C4-2B (cell line): ENCODE measurements around the gene EZR.
"Not testable (repeated sequence)": the region's sequence is repeated elsewhere in the genome, so short reads cannot be mapped to it uniquely, and the experiment has no call there.

Experiments used
- H3K27ac ChIP-seq: fragments of 450-650 bp; 2 replicates; pipeline ENCODE4 v1.5.1; 2017
- ZFX ChIP-seq: fragments of 450-650 bp; IDR thresholded peaks from 2 replicates; pipeline ENCODE4 v1.6.1; 2017
- TF ChIP-seq, protein P1 (sequence below): fragments of 450-650 bp; conservative IDR thresholded peaks from 2 replicates; pipeline ENCODE4 v1.5.1; 2017; ENCODE audit warnings: mild to moderate bottlenecking

EZR gene

DNA sequence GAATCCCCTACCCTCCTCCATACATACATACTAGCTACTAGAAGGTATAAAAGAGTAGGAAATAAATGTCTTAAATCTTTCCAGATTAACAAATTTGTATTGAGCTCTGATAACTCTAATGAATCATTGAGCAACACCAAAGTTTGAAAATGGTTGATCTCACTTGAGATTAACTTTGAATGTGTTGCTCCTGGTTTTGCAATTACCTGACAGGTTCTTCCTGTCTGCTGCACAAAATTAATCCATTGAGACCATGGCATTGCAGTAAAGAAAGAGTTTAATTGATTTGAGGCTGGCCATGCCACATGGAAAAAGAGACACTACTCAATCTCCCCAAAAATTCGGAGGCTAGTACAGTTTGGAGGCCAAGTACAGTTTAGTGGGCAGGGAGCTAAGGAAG, 21.3 kb upstream of the EZR start:
- no peak for TF ChIP-seq ZFX
- TF ChIP-seq, protein P1, sequence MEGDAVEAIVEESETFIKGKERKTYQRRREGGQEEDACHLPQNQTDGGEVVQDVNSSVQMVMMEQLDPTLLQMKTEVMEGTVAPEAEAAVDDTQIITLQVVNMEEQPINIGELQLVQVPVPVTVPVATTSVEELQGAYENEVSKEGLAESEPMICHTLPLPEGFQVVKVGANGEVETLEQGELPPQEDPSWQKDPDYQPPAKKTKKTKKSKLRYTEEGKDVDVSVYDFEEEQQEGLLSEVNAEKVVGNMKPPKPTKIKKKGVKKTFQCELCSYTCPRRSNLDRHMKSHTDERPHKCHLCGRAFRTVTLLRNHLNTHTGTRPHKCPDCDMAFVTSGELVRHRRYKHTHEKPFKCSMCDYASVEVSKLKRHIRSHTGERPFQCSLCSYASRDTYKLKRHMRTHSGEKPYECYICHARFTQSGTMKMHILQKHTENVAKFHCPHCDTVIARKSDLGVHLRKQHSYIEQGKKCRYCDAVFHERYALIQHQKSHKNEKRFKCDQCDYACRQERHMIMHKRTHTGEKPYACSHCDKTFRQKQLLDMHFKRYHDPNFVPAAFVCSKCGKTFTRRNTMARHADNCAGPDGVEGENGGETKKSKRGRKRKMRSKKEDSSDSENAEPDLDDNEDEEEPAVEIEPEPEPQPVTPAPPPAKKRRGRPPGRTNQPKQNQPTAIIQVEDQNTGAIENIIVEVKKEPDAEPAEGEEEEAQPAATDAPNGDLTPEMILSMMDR, result no peak
- H3K27ac ChIP-seq, result no peak overlapping the region

DNA sequence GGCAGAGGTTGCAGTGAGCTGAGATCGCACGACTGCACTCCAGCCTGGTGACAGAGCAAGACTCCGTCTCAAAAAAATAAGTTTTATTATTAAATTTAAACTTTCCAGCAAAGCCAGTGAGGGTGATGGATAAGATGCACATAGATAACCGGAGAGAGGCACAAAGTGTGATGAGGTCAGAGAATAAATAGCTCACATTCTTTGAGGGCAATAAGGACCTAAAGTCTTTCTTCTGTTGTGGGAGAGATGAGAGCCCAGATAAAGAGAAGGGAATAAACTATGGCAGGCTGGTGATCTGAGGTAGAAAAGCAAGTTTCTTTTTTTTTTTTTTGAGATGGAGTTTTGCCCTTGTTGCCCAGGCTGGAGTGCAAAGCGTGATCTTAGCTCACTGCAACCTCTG, 20.6 kb upstream of the EZR start:
- no peak for TF ChIP-seq ZFX
- TF ChIP-seq, protein P1, result no peak
- no peak overlapping the region for H3K27ac ChIP-seq

DNA sequence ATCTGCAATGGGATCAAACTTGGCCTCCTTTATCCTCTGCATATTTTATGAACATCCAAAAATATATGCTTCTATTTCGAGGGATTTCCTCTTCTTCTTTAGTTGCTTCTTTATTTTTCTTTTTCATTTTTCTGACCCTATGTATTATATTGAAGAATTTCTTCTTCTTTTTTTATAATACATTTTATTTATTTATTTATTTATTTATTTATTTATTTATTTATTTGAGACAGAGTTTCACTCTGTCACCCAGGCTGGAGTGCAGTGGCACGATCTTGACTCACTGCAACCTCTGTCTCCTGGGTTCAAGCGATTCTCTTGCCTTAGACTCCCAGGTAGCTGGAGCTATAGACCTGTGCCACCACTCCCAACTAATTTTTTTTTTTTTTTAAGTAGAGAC, 19.6 kb upstream of the EZR start:
- H3K27ac ChIP-seq, result not testable (repeated sequence)

DNA sequence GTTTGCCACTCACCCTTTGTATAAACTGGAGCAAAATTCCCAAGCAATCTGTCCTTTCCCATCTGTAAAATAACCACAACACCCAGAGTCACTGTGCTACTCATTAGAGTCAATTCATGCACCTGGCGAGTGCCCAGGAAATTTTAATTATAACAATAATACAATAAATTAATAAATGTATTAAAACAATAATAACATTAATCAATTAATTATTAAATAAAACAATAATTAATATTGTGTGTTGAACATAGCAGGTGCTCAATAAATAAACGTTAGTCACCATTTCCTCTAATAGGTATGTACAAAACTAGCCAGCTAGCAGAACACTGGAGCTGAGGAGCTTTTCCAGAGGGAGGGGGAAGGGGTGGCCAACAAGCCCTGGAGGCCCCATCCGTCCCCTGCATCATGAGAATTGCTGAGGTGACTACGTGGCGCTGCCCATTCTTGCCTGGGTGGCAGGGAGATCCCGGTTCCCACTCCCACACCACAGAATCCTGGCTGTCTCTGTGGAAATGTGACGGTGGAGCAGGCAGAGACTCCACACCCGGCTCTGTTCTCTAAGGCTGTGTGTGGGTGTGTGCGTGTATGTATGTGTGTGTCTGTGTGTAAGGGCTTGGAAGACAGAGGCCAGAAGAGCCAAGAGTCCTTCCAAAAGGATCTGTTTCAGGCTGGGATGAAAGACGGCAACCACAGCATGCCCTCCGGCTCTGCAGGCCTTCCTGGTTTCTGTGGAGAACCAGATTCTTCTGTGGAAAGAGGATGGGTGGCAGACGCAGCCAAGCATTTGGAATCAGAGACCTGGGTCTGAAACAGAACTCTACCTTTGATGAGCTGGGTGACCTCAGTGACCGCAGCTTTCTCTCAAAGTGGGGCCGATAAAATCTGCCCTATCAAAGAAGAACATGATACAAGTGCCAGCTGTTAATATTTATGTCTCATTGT, 18.8 kb upstream of the EZR start:
- H3K27ac ChIP-seq, result no peak overlapping the region
- TF ChIP-seq ZFX, result no peak
- TF ChIP-seq, protein P1, result no peak

DNA sequence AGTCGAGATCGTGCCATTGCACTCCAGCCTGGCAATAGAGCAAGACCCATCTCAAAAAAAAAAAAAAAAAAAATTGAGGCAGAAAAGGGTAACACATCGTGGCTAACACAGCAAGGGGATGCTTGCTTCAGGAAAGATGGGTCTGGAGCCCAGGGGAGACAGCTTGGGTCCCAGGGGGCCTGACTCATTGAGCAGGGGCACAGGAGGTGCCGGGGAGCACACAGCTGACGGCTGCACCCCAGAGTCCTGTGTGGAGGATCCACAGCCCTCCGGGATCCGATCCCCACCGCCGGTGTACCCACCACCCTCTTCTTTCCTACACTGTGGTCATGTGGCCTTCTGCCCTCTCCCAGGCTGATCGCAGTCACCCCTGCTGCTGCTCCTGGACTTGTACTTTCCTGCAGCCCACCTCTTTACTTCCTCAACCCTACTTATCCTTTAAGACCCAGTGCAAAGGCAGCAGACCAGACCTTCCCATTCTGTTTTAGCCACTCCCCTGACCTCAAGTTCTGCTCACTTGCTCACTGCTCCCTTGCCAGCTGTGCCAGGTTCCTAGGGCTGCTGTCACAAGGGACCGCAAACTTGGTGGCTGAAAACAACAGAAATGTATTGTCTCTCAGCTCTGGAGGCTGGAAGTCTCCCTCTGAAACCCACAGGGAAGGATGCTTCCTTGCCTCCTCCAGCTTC, 17.6 kb upstream of the EZR start:
- no peak for TF ChIP-seq ZFX
- TF ChIP-seq, protein P1, result no peak
- H3K27ac ChIP-seq, result no peak overlapping the region

DNA sequence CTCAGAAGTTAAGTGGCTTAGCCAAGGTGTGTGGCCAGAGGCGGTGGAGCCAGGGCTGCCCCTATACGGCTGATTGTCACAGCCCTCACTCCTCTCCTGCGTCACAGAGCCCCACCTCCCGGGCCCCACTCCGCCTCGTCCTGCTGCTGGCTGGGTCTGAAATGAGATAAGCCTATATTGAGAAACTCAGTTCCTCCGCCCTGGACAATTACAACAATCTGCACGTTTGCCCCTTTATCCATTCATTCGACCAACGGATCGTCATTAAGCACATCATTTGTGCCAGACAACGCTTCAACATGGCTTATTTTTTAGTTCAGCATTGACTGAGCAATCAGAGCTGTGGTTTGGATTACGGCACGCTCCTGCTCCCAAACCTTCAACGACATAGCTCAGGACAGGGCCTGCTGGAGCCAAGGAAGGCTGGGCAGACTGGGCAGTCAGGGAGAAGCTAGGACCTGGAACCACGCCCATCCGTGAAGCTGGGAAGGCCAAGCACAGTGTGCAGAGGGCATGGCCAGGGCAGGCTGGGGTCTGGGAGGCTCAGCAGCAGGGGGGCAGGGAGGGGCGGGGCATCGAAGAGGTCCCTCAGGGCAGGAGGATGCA, 16.6 kb upstream of the EZR start:
- H3K27ac ChIP-seq, result no peak overlapping the region

DNA sequence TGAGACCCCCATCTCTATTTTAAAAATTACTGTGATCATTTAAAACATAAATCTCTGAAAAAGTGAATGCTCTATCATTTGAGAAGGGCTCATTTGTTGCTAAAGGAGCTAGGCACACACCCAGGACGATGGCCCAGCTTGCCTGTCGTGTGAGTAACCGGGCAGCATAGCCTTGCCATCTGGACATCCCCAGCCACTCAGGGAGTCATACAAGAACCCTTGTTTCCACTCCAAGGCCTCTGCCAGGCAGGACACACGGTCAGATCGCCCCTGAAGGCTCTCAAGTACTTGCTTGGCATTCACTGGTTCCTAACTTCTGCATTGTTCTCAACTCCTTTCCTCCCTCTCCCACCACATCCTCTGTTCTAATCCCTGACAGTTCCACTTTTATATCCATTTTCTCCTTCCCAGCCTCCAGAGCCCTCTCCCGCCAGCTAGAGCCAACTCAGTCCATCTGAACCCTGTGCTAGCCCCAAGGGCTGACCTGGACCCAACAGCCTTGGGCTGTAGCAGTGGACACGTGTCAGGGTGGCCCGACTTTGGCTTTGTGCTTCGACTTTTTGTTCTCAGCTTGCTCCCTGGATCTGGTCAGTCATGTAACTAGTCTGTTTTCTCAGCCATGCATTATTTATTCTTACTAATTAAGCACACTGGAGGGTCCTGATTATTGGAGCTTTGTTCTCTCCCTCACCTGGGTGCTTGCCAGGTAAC, 15.7 kb upstream of the EZR start:
- no peak for TF ChIP-seq ZFX
- TF ChIP-seq, protein P1, result no peak
- H3K27ac ChIP-seq, result no peak overlapping the region

More for the DNA sequence above, 16.6 kb upstream of the EZR start:
- no peak for TF ChIP-seq ZFX
- TF ChIP-seq, protein P1, result no peak

DNA sequence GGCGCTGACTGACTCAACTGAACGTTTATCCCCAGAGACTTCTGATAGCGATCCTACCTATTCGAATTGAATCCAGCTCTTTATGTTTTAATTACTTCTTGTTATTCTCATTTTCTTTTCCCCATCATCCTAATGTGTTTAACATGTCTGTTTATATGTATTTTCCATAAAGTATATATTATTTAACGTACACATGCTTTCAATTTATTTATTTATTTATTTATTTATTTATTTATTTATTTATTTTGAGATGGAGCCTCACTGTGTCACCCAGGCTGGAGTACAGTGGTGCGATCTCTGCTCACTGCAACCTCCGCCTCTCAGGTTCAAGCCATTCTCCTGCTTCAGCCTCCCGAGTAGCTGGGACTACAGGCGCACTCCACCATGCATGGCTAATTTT, 13.6 kb upstream of the EZR start:
- not testable (repeated sequence) for H3K27ac ChIP-seq
